ENCODE data around the gene CCDC9.

CCDC9 gene

GRCh38 chr19:47255879-47256692 is at the start of gene CCDC9:
Gene CCDC9 (plus strand): TSS chr19:47256525. CDS start chr19:47258401, 1,876 bp downstream.
- Histone ChIP-seq H3K79me2 (ENCODE audit: insufficient read depth, low read length) (no peaks in the 10 kb centered on the region), H3F3A (ENCODE audit: insufficient read depth, low read length) (no peaks in the 10 kb centered on the region), H4K20me1 (ENCODE audit: insufficient read depth, low read length) (no peaks in the 10 kb centered on the region), H2AFZ (ENCODE audit: low read length) (peak within 1 kb of the TSS; percentile 91), H3K9me3 (ENCODE audit: low read length) (no peaks in the 10 kb centered on the region), H3K4me3 (ENCODE audit: low read depth, low read length, poor library complexity, severe bottlenecking) (peak within 1 kb of the TSS; percentile 67), H3K9me2 (ENCODE audit: low read depth, low read length) (no peaks in the 10 kb centered on the region), H3K4me2 (ENCODE audit: low read length) (peak within 1 kb of the TSS; percentile 86), H3K4me1 (ENCODE audit: insufficient read depth, low read length, severe bottlenecking) (peaks cover 16% of the 10 kb centered on the region), H3K36me3 (ENCODE audit: insufficient read depth, low read length) (peaks cover 11% of the 10 kb centered on the region), H3K9ac (ENCODE audit: low read length) (peak within 1 kb of the TSS; percentile 81), H3K27ac (ENCODE audit: low read depth, low read length, poor library complexity, severe bottlenecking) (peak within 1 kb of the TSS; percentile 63), H3K27me3 (ENCODE audit: insufficient read depth, low read length) (no peaks in the 10 kb centered on the region)
- TF ChIP-seq CTCF (IDR thresholded peaks at IDR 0.05; ENCODE audit: low read length) (no peak), EZH2 (IDR thresholded peaks at IDR 0.05; ENCODE audit: borderline replicate concordance, low read length) (no peak)

- H3K36me3 ChIP-seq (ENCODE audit: insufficient read depth, low read length) = peaks cover 65% of the 10 kb centered on the region
- no peaks in the 10 kb centered on the region for H3F3A ChIP-seq (ENCODE audit: insufficient read depth, low read length)
- no peaks in the 10 kb centered on the region for H3K9me2 ChIP-seq (ENCODE audit: low read depth, low read length)
- no peaks in the 10 kb centered on the region for H4K20me1 ChIP-seq (ENCODE audit: insufficient read depth, low read length)
- H3K9ac ChIP-seq (ENCODE audit: low read length) = no peak overlapping the region
- H3K27me3 ChIP-seq (ENCODE audit: insufficient read depth, low read length) = no peaks in the 10 kb centered on the region
- peaks cover 32% of the 10 kb centered on the region for H3K4me1 ChIP-seq (ENCODE audit: insufficient read depth, low read length, severe bottlenecking)
- peak overlapping the region; percentile 65 for H3K27ac ChIP-seq (ENCODE audit: low read depth, low read length, poor library complexity, severe bottlenecking)
- no peak overlapping the region for H2AFZ ChIP-seq (ENCODE audit: low read length)
- H3K9me3 ChIP-seq (ENCODE audit: low read length) = no peaks in the 10 kb centered on the region
- no peaks in the 10 kb centered on the region for H3K79me2 ChIP-seq (ENCODE audit: insufficient read depth, low read length)
- no peak for TF ChIP-seq CTCF (IDR thresholded peaks at IDR 0.05; ENCODE audit: low read length)
- no peak for TF ChIP-seq EZH2 (IDR thresholded peaks at IDR 0.05; ENCODE audit: borderline replicate concordance, low read length)
- no peak overlapping the region for H3K4me2 ChIP-seq (ENCODE audit: low read length)
- H3K4me3 ChIP-seq (ENCODE audit: low read depth, low read length, poor library complexity, severe bottlenecking) = no peak overlapping the region
Measured at GRCh38 chr19:47209319-47210179, 46.8 kb upstream of the CCDC9 start.

- Histone ChIP-seq H3K9ac (ENCODE audit: low read length) (peak overlapping the region; percentile 27), H3K4me2 (ENCODE audit: low read length) (no peak overlapping the region), H4K20me1 (ENCODE audit: insufficient read depth, low read length) (no peaks in the 10 kb centered on the region), H3K79me2 (ENCODE audit: insufficient read depth, low read length) (no peaks in the 10 kb centered on the region), H3K9me2 (ENCODE audit: low read depth, low read length) (no peaks in the 10 kb centered on the region), H3K4me3 (ENCODE audit: low read depth, low read length, poor library complexity, severe bottlenecking) (no peak overlapping the region), H3K9me3 (ENCODE audit: low read length) (no peaks in the 10 kb centered on the region), H3F3A (ENCODE audit: insufficient read depth, low read length) (no peaks in the 10 kb centered on the region), H3K27me3 (ENCODE audit: insufficient read depth, low read length) (no peaks in the 10 kb centered on the region), H3K36me3 (ENCODE audit: insufficient read depth, low read length) (peaks cover 60% of the 10 kb centered on the region), H3K4me1 (ENCODE audit: insufficient read depth, low read length, severe bottlenecking) (peaks cover 32% of the 10 kb centered on the region), H3K27ac (ENCODE audit: low read depth, low read length, poor library complexity, severe bottlenecking) (peak overlapping the region; percentile 65), H2AFZ (ENCODE audit: low read length) (no peak overlapping the region)
- TF ChIP-seq CTCF (IDR thresholded peaks at IDR 0.05; ENCODE audit: low read length) = no peak
- TF ChIP-seq EZH2 (IDR thresholded peaks at IDR 0.05; ENCODE audit: borderline replicate concordance, low read length) = no peak
Measured at GRCh38 chr19:47210180-47210490, 46.2 kb upstream of the CCDC9 start.
